WTC11 (cell line): ENCODE results near the gene SPI1. TPM values are rescaled to one million over a fixed set of nuclear protein-coding genes. Genes with fewer than 3 reads are reported as not detected.

Experiments used
- AR ChIP-seq: fragments of 250-450 bp; sonication (Bioruptor Pico); IDR thresholded peaks from 2 replicates; pipeline ENCODE4 v1.9.0; 2021; ENCODE audit warnings: mild to moderate bottlenecking
- CDX4 ChIP-seq: fragments of 250-450 bp; sonication (Bioruptor Pico); IDR thresholded peaks from 2 replicates; pipeline ENCODE4 v1.9.0; 2021; ENCODE audit warnings: moderate library complexity, mild to moderate bottlenecking, inconsistent platforms, borderline replicate concordance
- CTCF ChIP-seq: fragments of 200-600 bp; IDR thresholded peaks from 2 replicates; pipeline ENCODE4 v1.8.0; 2022; ENCODE audit warnings: antibody characterized with exemption
- E2F4 ChIP-seq: sonication (generic); formaldehyde crosslinking; IDR thresholded peaks from 2 replicates; pipeline ENCODE4 v1.8.1; 2022; ENCODE audit warnings: low read depth, mild to moderate bottlenecking, moderate library complexity, missing genetic modification reagents, borderline replicate concordance
- ERG ChIP-seq: fragments of 250-450 bp; sonication (Bioruptor Pico); IDR thresholded peaks from 2 replicates; pipeline ENCODE4 v1.8.0; 2021; ENCODE audit warnings: mild to moderate bottlenecking
- FOXK1 ChIP-seq: sonication (generic); formaldehyde crosslinking; IDR thresholded peaks from 2 replicates; pipeline ENCODE4 v1.8.0; 2022; ENCODE audit warnings: mild to moderate bottlenecking, moderate library complexity, missing genetic modification reagents
- JAZF1 ChIP-seq: fragments of 250-450 bp; sonication (Bioruptor Pico); IDR thresholded peaks from 2 replicates; pipeline ENCODE4 v1.9.0; 2021; ENCODE audit warnings: moderate library complexity, mild to moderate bottlenecking, inconsistent platforms
- MLX ChIP-seq: sonication (generic); formaldehyde crosslinking; IDR thresholded peaks from 2 replicates; pipeline ENCODE4 v1.8.1; 2023; ENCODE audit warnings: mild to moderate bottlenecking, missing genetic modification reagents, moderate library complexity
- MYBL2 ChIP-seq: sonication (generic); formaldehyde crosslinking; IDR thresholded peaks from 2 replicates; pipeline ENCODE4 v1.8.1; 2023; ENCODE audit warnings: mild to moderate bottlenecking, moderate library complexity, missing genetic modification reagents
- NFYB ChIP-seq: sonication (generic); formaldehyde crosslinking; conservative IDR thresholded peaks from 2 replicates; pipeline ENCODE4 v1.8.0; 2022; ENCODE audit warnings: low read depth, missing genetic modification reagents
- NR1H2 ChIP-seq: sonication (generic); formaldehyde crosslinking; IDR thresholded peaks from 2 replicates; pipeline ENCODE4 v1.9.0; 2021; ENCODE audit warnings: mild to moderate bottlenecking, moderate library complexity, missing genetic modification reagents
- OVOL2 ChIP-seq: fragments of 250-450 bp; sonication (Bioruptor Pico); IDR thresholded peaks from 2 replicates; pipeline ENCODE4 v1.9.0; 2021; ENCODE audit warnings: mild to moderate bottlenecking, borderline replicate concordance
- RELA ChIP-seq: sonication (generic); formaldehyde crosslinking; IDR thresholded peaks from 2 replicates; pipeline ENCODE4 v1.8.1; 2022; ENCODE audit warnings: missing genetic modification reagents, mild to moderate bottlenecking, borderline replicate concordance
- RORB ChIP-seq: fragments of 250-450 bp; sonication (Bioruptor Pico); IDR thresholded peaks from 2 replicates; pipeline ENCODE4 v1.9.0; 2021; ENCODE audit warnings: mild to moderate bottlenecking
- TEAD4 ChIP-seq: sonication (generic); formaldehyde crosslinking; IDR thresholded peaks from 2 replicates; pipeline ENCODE4 v1.8.0; 2022; ENCODE audit warnings: mild to moderate bottlenecking, missing genetic modification reagents
- ZBTB21 ChIP-seq: sonication (generic); formaldehyde crosslinking; IDR thresholded peaks from 2 replicates; pipeline ENCODE4 v1.8.1; 2023; ENCODE audit warnings: mild to moderate bottlenecking, missing genetic modification reagents, borderline replicate concordance
- ZBTB43 ChIP-seq: sonication (generic); formaldehyde crosslinking; IDR thresholded peaks from 2 replicates; pipeline ENCODE4 v1.8.1; 2023; ENCODE audit warnings: mild to moderate bottlenecking, missing genetic modification reagents
- ZNF121 ChIP-seq: sonication (generic); formaldehyde crosslinking; IDR thresholded peaks from 2 replicates; pipeline ENCODE4 v1.8.0; 2023; ENCODE audit warnings: missing genetic modification reagents
- ZNF396 ChIP-seq: fragments of 250-450 bp; sonication (Bioruptor Pico); IDR thresholded peaks from 2 replicates; pipeline ENCODE4 v1.8.0; 2021; ENCODE audit warnings: mild to moderate bottlenecking, moderate library complexity, borderline replicate concordance
- ZNF425 ChIP-seq: fragments of 250-450 bp; sonication (Bioruptor Pico); conservative IDR thresholded peaks from 2 replicates; pipeline ENCODE4 v1.9.0; 2021; ENCODE audit warnings: mild to moderate bottlenecking
- ZNF532 ChIP-seq: fragments of 250-450 bp; sonication (Bioruptor Pico); IDR thresholded peaks from 2 replicates; pipeline ENCODE4 v1.9.0; 2021; ENCODE audit warnings: mild to moderate bottlenecking, borderline replicate concordance
- total RNA-seq: library from RNA; stranded (reverse); gene quantifications from 3 replicates; pipeline ENCODE4 v1.2.3, GENCODE V29; 2021

The SPI1 gene
- total RNA-seq, 1 experiment from 2014 or later: 0.59 TPM

- TF ChIP-seq ZNF532: no peak
- peak; percentile 83 for TF ChIP-seq FOXK1 (CRISPR knock-in tag)
- no peak for TF ChIP-seq ZNF425
- no peak for TF ChIP-seq TEAD4 (CRISPR knock-in tag)
- no peak for TF ChIP-seq ZNF121 (CRISPR knock-in tag)
- TF ChIP-seq ZNF396 (CRISPR knock-in tag): no peak
- no peak for TF ChIP-seq RORB
- peak; percentile 91 for TF ChIP-seq ZBTB21 (CRISPR knock-in tag)
- TF ChIP-seq MYBL2 (CRISPR knock-in tag): peak; percentile 72; the same call in 1 of the 2 replicates
- TF ChIP-seq CTCF: peak; percentile 71
- 0 out of 2 replicates have a peak, but pooled peaks have one; percentile 31 for TF ChIP-seq ERG (CRISPR knock-in tag)
- no peak for TF ChIP-seq CDX4
- no peak; the same call in 1 of the 2 replicates for TF ChIP-seq MLX (CRISPR knock-in tag)
- TF ChIP-seq RELA (CRISPR knock-in tag): peak; percentile 89; the same call in 1 of the 2 replicates
- TF ChIP-seq NR1H2 (CRISPR knock-in tag): no peak
- TF ChIP-seq AR (CRISPR knock-in tag): no peak
- TF ChIP-seq ZBTB43 (CRISPR knock-in tag): 0 out of 2 replicates have a peak, but pooled peaks have one; percentile 76
- TF ChIP-seq JAZF1 (CRISPR knock-in tag): no peak
- no peak for TF ChIP-seq OVOL2 (CRISPR knock-in tag)
- TF ChIP-seq NFYB: no peak
- 0 out of 2 replicates have a peak, but pooled peaks have one; percentile 13 for TF ChIP-seq E2F4
Observed at GRCh38 chr11:47407746-47408590, 29.6 kb upstream of the SPI1 start, which contains the start of gene SLC39A13 (continued).
